HS-27A (cell line): ENCODE data around the gene TCEAL5.
"Not testable (repeated sequence)": the region's sequence is repeated elsewhere in the genome, so short reads cannot be mapped to it uniquely, and the experiment has no call there.

Source experiments
- DNase-seq: peaks from one replicate; pipeline ENCODE4 v3.0.0-alpha.2; 2012; ENCODE audit warnings: low read depth, missing footprints

Gene TCEAL5

GRCh38 chrX:103233263-103233662, 43.3 kb downstream of the TCEAL5 start:
- no peak for DNase-seq

DNA sequence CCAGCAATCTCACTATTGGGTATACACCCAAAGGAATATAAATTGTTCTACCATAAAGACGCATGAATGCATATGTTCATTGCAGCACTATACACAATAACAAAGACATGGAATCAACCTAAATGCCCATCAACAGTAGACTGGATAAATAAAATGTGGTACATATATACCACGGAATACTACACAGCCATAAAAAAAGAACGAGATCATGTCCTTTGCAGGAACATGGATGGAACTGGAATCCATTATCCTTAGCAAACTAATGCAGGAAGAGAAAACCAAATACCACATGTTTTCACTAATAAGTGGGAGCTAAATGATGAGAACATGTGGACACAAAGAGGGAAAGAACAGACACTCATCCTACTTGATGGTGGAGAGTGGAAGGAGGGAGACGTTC, 50.6 kb downstream of the TCEAL5 start:
- DNase-seq = not testable (repeated sequence)
